GM18526 (cell line): ENCODE data around the gene STARD13.

Experiments used
- POLR2A ChIP-seq: IDR thresholded peaks from 3 replicates; pipeline ENCODE4 v1.6.1; 2011; ENCODE audit not compliant: insufficient read length; ENCODE audit errors: extremely low read depth

Gene STARD13

GRCh38 chr13:33229446-33230177, 55.9 kb downstream of the STARD13 start:
- no peak for TF ChIP-seq POLR2A

- no peak for TF ChIP-seq POLR2A
These were observed 56.7 kb downstream of the STARD13 start for GRCh38 chr13:33228648-33229445.

GRCh38 chr13:33227927-33228647, 57.5 kb downstream of the STARD13 start:
- no peak for TF ChIP-seq POLR2A

- TF ChIP-seq POLR2A, result no peak
These were observed 60.9 kb downstream of the STARD13 start for GRCh38 chr13:33224686-33225085.

- no peak for TF ChIP-seq POLR2A
These were observed 61.4 kb downstream of the STARD13 start for GRCh38 chr13:33224191-33224590.

GRCh38 chr13:33219926-33220325, 65.6 kb downstream of the STARD13 start:
- TF ChIP-seq POLR2A, result no peak

GRCh38 chr13:33218426-33218825, 67.1 kb downstream of the STARD13 start:
- TF ChIP-seq POLR2A, result no peak

GRCh38 chr13:33218020-33218419, 67.5 kb downstream of the STARD13 start:
- no peak for TF ChIP-seq POLR2A

- no peak for TF ChIP-seq POLR2A
These were observed 68.3 kb downstream of the STARD13 start for GRCh38 chr13:33217256-33217655.

- no peak for TF ChIP-seq POLR2A
These were observed 71.8 kb downstream of the STARD13 start for GRCh38 chr13:33213797-33214196.

GRCh38 chr13:33213024-33213768, 72.4 kb downstream of the STARD13 start:
- TF ChIP-seq POLR2A, result no peak

- TF ChIP-seq POLR2A, result no peak
These were observed 73.2 kb downstream of the STARD13 start for GRCh38 chr13:33212396-33212795.

GRCh38 chr13:33210090-33210489, 75.5 kb downstream of the STARD13 start:
- no peak for TF ChIP-seq POLR2A

GRCh38 chr13:33208290-33209220, 77.0 kb downstream of the STARD13 start:
- TF ChIP-seq POLR2A, result no peak
